Cardiac septum (tissue), 1 donor: Measurements from ENCODE around the gene ARHGEF33. TPM values are rescaled to one million over a fixed set of nuclear protein-coding genes. Genes with fewer than 3 reads are reported as not detected.

Source experiments
- DNase-seq: peaks from one replicate; pipeline ENCODE4 v3.0.0-alpha.2; 2020; ENCODE audit warnings: low spot score
- intact Hi-C: fragments of 100-400 bp; cut with DNase I; formaldehyde crosslinking; loops from one replicate; pipeline ENCODE4 v1.14.0; 2022
- total RNA-seq: library from RNA; stranded (reverse); fragmentation: NEBNext Ultra II Directional; extraction: Animal tissue kit (Norgen Biotek cat#: 25700); gene quantifications from one replicate; pipeline ENCODE4 v1.2.1, GENCODE V29; 2021
- donor health status: DM: no; HTN: no; CAD: no.

Gene ARHGEF33
- total RNA-seq, 1 donor from 2014 or later: 0.38 TPM

DNA sequence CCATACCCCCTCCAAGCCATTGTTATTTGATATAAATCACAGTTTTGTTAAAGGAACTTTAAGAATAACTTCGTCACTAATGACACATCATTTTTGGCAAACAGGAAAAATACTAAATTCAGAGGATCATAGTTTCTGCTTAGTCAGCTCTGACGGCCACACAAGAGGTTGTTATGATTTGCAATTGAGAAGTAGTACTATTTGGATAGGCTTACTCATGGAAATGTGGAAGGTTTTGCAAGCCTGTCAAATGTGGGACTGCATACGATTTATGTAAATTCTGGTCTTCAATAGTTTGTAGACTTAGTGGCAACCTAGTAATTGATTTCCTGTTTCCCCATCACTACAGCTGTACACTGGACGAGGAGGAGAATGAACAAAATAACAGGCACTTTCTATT, 108.1 kb downstream of the ARHGEF33 start:
- intact Hi-C loops: no loop called here
- DNase-seq: no peak

DNA sequence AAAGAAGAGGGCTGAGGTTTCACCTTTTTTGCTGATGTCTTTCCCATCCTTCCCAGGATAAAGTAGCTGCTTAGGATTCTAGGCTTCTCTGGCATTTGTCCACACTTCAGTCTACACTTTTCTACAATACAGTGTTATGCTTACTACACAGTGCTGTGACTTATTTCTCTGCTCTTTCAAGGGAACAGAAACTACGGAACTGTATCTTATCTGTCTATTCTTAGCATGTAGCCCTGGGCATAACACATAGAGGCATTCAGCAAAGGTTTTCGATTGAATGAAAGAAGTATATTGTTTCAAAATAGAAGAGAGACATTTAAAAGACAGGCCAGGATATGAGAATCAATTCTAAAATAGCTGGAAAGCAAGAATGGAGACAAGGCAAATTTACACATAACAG, 110.9 kb downstream of the ARHGEF33 start:
- intact Hi-C loops: no loop called here
- no peak for DNase-seq

DNA sequence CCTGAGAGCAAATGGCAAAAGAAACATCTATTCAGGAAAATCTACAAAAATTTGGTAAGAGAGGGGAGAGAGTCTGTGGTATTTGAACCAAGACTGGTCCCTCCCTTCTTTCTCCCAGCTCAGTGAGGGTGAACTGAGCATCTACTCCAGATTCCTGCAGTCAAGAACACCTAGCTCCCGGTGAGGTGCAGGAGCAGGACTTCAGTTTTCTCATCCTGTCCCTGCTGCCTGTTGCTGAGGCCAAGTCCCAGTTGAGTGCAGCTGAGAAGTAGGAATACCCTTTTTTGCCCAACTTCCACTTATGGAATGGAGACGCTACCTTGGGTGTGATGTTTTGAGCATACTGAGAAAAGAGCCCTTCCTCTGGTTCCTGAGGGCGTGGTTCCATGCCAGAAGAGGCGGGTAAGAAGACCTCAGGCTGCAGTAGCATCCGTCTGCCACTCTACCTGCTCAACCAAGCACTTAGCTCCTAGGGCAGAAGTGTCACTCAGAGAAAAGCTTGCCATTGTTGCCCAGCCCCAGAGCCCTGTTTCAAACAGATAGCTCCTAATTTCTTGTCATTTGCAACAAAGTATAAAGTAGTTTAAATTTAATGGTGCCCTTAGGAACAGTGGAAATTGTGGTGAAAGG, 118.3 kb downstream of the ARHGEF33 start:
- no peak for DNase-seq
- intact Hi-C loops: no loop called here

DNA sequence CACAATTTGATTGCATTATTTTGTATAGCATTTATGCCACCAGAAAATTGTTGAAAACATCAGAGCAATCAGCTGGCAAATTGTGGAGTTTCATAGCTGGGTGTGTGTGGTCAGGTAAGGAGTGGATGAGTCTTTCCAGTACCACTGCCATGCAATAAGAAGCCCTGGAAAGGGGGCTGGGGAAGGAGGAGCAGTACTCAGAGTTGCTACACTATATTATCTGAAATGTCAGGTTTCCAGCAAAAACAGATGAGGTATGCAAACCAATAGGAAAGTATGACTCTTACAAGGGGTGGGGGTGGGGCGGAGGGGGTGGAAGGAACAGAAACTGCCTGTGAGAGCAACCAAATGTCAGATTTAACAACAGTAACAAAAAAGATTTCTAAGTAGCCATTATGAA, 119.0 kb downstream of the ARHGEF33 start:
- no peak for DNase-seq
- intact Hi-C loops: no loop called here

DNA sequence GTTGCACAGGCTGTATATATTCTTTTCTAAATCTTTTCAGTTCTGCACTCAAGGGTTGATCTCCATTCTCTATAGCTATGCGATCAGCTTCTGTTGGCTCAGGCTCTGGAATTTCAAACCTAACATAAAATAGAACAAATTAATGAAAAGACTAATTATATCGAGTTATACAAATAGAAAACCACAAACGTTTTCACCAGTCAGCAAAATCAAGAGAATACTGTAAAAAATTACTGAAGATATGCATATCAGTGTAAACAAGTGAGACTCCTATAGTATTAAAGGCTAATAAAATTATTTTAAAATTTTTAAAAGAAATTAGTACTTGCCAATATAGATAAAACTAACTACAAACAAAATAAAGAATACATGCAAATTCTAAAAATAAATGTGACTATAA, 124.2 kb downstream of the ARHGEF33 start:
- intact Hi-C loops: no loop called here
- DNase-seq: no peak

DNA sequence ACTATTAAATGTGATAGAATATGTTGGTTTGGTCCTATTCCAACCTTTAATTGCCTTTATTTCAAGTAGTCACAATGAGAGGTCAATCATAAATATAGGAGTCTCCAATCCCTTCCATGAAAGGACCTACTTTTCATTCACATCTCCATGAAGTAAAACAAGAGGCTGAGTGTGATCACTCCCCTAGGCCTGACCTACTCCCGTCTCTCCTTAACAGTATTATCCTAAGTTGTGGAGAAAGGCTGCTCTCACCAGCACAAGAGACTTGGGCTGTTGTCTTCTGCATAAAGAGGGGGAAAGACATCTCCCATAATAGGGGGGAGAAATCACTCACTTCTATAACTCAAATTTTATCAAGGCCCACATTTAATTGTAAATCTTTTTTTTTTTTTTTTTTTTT, 125.7 kb downstream of the ARHGEF33 start:
- no peak for DNase-seq
- intact Hi-C loops: no loop called here

- DNase-seq: no peak
- intact Hi-C loops: no loop called here
These were observed 127.7 kb downstream of the ARHGEF33 start for GRCh38 chr2:39017334-39017733.

- intact Hi-C loops: no loop called here
- no peak for DNase-seq
These were observed 129.0 kb downstream of the ARHGEF33 start for GRCh38 chr2:39018638-39019037.

- no peak for DNase-seq
- intact Hi-C loops: no loop called here
These were observed 130.7 kb downstream of the ARHGEF33 start for GRCh38 chr2:39020383-39020782.

DNA sequence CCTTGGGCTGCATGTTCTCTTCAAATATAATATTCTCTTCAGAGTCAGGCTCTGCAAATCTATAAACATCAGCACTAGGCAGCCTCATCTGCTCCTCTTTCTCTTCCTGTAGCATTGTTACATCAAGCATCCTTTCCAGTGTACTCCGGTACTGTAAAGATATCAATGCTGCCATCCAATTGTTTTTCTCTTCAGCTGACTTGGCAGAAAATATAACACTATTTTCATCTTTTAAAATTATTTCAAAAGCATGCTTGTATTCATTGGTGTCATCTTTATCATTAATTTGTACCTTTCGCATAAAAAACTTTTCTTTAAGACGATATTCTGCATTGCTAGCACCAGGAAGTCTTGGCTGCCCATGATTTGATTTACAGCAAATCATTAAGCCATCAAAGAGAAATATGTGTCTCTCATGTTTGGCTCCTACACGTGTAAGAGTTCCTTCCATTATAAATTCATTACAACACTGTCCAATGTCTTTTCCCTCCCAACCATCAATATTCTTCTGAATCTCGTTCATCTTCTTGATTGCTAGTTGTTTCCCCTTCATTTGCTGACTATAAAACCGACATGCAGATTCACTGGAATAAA, 133.1 kb downstream of the ARHGEF33 start:
- DNase-seq: no peak
- intact Hi-C loops: no loop called here

DNA sequence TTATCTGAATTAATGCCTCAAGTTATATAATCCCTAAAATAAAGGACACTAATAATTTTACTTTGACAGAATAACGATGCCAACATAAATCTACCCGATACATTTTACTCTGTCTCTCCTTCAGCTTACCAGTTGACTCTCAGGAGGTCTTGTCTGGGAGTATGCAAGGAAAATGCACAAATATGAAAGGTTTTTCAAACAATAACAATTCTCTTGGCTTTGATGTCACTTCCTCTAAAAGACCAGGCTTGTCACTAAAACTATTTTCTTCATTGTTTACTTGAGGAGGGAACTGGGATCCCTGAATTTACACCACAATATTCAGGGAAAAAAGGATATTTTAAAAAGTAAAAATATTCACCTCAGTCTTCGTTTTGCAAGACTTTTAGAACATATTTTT, 134.0 kb downstream of the ARHGEF33 start:
- no peak for DNase-seq
- intact Hi-C loops: no loop called here

DNA sequence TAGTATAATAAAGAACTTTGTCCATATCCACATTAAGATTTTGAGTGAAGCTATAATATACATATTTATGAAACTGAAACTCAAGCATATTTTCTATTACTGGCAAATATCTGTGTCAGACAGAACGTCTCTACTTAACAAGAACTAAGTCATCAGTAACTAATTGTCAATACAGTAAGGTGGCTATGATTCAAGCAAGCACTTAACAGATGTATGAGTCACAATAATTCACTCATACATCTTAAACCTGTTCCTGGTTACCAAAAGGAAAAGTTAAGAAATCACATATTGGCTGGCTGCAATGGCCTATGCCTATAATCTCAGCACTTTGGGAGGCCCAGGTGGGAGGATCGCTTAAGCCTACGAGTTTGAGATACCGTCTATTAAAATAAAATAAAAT, 135.2 kb downstream of the ARHGEF33 start:
- DNase-seq: no peak
- intact Hi-C loops: no loop called here

Other genes starting within 250 kb of the ARHGEF33 start
- 8.5 TPM for gene GALM, start 223.8 kb upstream of the ARHGEF33 start, total RNA-seq
- 55.0 TPM for gene SRSF7, start 138.5 kb upstream of the ARHGEF33 start, total RNA-seq
- gene GEMIN6, start 111.7 kb upstream of the ARHGEF33 start, total RNA-seq: 7.3 TPM
- gene DHX57, start 13.9 kb upstream of the ARHGEF33 start, total RNA-seq: 9.4 TPM
- 12.6 TPM for gene MORN2, start 13.9 kb upstream of the ARHGEF33 start, total RNA-seq
- gene SOS1, start 231.2 kb downstream of the ARHGEF33 start, total RNA-seq: 27.3 TPM